Activated CD4-positive, alpha-beta T cell treated with anti-CD3 and anti-CD28 coated beads, Interleukin-10, Interleukin-2, amounts not matched to agents 100 ng/mL and 50 ng/mL, durations not matched to agents 16 hours and 8 hours (primary cell): Measurements from ENCODE around the gene NF2.

Experiments used
- DNase-seq: peaks from one replicate; pipeline ENCODE4 v3.0.0-alpha.2; 2020

Gene NF2

DNA sequence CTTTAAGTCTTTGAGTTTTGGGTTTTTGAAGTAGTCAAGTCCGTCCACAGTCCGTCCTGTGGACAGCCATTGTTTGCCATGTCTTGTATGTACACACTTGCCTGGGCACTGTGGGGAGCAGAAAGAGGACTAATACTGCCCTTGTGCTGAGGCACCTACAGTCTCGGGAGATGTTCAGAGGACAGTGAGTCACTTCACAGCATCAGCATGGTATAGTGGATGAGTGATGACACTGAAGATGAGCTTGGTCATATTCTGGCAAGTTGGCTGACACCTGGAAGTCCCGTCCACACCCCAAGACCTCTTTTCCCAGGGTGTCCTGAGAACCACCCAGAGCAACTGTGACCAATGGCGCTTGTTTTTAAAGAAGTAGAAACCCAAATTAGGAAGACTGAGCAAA is 29.2 kb downstream of the NF2 start:
- DNase-seq = no peak

DNA sequence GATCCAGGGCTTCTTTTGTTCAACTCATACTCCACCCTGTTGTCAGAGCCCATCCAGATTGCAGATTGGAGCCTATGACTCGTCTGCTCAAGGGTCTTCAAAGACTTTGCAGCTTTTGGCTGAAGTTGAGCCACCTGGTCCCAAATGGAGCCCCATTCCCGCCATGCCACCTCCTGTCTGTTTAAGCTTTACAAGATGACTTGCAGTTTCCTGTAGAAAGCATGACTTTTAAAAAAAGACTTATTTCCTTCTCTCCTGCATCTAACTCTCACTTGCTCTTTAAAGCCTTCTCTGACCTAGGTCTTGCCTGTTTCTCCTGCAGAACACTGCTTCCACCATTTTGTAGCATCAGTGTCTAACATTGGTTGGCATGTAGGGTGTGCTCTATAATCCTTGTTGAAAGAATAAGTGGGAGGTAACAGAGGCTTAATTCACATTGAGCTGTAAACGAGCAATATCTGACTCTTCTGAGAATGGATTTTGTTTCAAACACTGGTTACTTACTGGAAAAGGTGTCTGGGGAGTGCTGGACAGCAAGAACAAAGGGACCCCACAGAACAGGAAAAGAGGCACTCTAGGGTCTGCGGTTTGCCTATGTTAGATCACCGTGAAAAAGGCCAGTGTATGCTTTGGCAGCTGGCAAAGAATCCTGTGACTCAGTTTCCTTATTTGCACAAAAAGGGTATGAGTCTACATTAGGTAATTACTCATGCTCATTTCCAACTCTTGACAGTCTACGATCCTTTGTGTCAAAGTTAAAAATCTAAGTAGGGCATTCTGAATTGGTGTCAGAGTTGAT is 30.3 kb downstream of the NF2 start:
- DNase-seq = no peak

DNA sequence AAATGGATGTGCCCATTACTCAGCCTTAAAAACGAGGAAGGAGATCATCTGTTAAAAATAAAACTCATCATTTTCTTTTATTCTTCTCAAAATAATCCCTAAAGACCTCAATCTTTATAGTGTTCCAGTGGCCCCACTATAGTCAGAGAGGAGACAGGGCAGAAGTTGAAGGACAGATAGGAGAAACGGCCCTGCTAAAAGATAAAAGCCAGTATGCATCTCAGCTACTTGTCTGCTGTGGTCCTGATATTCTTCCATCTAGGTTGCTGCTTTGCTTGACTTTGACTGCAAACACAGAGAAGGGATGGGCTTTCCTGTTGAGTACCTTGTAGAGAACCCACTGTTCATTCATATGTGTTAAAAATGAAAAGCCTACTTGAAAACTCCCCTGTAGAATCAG is 31.4 kb downstream of the NF2 start:
- no peak for DNase-seq

DNA sequence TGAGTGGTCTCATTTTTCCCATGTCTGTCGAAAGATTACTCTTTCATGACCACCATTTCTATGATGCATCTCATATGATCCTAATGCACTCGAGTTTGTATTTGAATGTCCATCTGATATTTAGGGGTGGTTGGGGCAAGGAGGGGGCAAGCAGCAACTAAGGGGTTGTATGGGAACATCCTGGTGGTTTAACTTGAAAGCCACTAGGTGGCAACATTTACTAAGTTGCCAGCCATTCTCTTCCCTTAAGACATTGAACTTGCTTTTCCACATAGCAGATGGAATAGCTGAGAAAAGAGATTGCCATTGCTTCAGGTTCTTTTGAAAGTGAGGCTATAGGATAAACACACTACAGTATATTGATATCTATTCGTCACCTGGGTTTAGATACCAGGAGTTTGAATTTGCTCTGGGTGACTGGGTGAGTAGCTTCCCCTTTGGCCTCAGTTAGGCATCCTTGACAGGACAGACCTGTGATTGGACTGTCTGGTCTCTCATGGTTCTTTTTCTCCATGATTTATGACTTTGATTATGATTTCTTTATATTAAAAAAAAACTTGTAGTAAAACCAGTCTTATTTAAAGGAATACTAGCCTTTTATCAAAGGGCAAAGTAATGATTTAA is 32.4 kb downstream of the NF2 start:
- DNase-seq = peak; percentile 40

DNA sequence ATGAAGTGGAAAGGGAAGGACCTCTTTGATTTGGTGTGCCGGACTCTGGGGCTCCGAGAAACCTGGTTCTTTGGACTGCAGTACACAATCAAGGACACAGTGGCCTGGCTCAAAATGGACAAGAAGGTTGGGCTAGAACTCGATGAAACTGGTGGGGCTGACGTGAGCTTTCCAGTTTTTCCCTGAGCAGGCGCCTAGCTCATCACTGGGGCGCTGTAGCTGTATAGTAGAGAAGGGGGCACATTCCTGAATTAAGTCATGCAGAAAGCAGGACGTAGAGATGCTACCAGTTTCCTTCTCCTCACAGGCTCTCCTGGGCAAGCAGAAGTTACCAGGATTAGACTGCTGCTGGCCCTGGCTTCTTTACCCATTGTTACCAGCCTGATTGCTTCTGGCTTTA is 33.3 kb downstream of the NF2 start:
- no peak for DNase-seq

DNA sequence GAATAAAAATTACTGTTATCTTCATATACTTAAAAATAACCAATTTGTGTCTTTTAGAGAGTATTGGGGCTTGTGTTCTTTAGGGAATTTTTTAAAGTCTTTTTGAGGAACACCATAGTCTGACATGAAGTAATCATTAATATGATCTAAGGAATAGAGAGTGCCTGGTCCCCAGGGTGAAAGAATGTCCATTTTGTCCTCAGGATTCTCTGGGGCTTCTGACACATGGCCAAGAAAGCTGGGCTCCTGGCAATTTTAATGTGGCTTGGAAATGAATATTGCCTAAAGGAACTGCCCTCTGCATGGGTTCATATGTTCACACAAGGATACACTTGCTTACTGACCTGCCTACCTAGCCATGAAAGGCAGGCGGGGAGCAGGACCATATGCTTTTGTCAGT is 33.7 kb downstream of the NF2 start:
- no peak for DNase-seq

DNA sequence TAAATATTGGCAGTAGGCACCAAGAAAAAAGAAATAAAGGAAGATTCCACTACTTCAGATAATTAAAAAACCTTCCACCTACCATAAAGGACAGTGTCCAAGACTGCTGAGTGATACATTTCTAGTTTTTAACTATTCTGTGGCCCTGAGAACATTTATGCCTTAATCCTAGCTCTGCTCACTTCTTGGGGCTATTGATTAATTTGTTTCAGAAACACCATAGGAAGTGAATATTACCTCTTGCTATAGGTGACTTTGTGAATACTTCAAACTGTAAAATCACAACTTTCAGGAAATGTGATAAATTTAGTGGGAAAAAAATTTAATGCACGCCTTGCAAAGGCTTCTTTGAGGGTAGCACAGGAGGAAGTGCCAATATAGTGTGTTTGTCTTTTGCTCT is 35.2 kb downstream of the NF2 start:
- no peak for DNase-seq

DNA sequence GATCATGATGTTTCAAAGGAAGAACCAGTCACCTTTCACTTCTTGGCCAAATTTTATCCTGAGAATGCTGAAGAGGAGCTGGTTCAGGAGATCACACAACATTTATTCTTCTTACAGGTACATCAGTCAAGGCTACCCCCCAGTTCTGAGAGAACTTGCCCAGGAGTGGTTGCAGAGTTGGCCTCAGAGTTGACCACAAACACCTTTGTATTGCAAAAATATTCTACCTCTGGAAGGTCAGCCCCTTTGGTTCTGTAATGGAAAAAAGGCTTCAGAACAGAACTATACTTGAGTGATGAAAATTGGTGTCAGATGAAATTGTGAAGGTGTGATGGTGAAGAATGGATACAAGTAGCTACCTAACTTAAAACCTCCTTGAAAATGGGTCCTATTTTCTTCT is 35.7 kb downstream of the NF2 start:
- no peak for DNase-seq

DNA sequence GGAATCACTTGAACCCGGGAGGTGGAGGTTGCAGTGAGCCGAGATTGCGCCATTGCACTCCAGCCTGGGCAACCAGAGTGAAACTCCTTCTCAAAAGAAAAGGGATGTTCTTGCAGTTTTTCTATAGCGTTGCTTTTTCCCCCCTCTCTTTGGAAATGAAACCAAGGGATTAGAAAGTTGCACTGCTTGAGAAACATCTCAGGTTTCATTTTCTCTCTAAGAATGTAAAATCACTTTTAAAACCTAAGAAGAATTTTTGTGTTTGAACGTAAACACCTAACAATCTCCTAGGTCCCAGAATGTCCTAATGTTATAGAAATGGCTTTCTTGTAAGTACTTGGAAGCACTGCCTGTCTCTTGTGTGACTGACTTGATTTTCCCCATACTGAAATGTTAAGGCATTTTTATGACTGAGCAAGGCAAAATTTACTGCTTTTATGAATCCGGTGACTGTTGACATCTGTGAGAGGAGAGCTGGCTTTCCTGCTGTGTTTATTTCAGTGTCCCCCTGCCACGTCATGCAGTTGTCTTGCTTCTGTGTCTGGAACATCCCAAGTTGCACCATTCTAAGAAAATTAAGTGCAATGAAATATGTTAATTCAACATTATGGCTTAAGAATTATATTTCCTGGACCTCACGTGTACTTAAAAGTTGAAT is 37.7 kb downstream of the NF2 start:
- peak; percentile 24 for DNase-seq

DNA sequence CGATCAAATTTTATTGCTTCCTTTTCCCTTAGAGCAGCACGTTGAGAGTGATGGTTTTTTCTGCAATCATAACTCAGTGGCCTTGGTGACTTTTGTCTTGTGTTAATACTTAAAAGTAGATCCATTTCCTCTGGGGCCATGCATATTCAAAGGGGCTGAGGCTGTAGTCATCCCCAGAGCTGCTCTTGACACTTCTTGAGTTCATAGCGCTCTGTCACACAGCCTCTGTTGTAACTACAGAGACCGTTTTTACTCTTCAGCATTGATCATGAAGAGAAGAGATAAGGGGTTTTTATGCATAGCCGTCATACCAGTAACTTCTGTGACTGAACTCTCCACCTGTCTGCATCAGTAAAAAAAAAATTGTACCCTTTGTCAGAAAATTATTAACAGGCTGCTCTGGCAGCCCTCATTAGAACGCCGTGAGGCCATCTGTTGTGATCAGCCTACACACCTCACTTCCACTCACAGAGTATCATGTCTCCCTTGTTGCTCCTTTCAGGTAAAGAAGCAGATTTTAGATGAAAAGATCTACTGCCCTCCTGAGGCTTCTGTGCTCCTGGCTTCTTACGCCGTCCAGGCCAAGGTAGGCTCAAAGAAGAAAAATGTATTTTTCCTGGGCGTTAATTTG is 38.4 kb downstream of the NF2 start:
- DNase-seq = peak; percentile 78

DNA sequence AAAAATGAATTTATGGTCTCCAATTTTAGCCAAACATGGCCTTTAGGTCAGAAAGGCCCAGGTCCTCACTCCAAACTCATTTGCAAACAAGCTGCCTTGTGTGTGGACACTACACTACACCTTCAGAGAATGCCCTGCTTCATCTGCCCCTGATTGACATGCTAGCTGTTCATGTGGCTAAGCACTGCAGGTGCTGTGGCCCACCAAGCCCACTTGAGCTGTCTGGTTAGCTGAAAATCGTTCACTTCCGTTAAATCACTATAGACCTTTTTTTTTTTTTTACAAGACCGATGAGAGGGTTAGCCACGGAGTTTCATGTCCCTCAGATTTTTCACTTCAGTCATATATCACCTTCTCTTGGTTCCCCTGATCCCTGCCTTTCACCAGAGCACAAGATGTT is 39.3 kb downstream of the NF2 start:
- peak; percentile 27 for DNase-seq

DNA sequence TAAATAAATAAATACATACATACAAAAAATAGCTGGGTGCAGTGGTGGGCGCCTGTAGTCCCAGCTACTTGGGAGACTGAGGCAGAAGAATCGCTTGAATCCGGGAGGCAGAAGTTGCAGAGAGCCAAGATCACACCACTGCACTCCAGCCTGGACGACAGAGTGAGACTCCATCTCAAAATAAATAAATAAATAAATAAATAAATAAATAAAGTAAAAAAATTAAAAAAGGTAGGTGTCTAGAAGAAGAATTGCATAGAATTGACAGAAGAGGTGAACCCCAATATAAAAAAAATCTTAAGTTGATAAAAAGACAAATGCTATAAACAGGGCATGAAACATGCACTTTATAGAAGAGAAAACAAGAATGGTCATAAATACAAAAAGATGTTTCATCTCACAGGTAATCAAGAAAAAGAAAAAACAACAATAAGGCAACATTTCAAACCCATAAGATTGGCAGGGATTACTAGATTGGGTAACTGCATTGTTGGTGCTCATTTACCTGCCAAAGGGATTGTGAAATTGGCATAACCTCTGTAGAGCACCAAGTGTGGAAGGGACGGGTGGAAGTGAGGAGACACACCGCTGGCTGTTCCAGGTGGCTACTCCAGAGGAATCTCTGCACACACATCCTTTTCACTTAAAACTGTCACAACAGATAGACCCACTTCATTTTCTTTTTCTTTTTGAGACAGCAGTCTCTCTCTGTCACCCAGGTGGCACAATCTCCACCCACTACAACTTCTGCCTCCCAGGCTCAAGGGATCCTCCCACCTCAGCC is 44.7 kb downstream of the NF2 start:
- DNase-seq = no peak

DNA sequence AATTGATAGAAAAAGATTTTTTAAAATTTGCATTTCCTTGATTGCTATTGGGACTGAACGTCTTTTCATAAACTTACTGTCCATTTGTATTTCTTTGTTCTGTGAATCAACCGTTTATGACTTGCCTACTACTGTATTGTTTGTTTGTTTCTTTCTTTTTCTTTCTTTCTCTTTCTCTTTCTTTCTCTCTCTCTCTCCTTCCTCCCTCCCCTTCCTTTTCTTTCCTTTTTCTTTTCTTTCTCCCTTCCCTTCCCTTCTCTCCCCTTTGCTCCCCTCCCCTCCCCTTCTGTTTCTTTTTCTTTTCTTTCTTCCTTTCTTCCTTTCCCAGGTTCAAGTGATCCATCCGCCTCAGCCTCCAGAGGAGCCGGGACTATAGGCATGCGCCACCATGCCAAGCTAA is 46.9 kb downstream of the NF2 start:
- DNase-seq = no peak

DNA sequence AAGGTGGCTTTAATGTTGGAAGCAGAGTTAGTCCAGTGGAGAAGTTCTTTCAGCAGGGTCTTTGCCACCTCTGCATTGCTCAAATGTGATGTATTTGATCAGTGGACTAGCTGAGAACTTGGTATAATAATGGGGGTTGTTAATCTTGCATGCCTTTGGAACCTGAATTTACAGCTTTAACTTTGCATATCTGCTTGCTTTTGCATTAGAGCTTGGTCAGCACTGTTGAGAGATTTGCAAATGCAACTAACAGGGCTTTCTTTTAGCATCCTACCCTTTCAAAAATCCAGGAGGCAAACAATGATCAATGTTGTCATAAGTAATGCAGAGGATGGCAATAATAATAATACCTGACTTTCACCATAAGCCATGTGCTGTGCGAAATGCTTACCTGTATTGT is 48.2 kb downstream of the NF2 start:
- DNase-seq = no peak

DNA sequence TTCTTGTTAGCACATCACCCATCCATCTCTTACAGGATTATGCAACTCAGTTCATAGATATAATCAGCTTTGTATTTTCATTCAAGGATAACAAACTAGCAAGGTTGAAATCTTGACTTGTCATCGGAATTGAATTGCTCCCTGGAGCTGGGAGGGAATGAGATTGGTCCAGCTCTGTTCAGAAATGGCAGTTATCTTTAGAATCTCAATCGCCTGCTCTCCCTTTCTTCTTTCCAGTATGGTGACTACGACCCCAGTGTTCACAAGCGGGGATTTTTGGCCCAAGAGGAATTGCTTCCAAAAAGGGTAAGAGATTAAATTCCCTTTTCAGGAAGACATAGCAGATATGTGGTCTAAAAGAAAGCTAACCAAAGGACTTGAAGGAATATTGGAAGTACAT is 51.0 kb downstream of the NF2 start:
- DNase-seq = no peak

DNA sequence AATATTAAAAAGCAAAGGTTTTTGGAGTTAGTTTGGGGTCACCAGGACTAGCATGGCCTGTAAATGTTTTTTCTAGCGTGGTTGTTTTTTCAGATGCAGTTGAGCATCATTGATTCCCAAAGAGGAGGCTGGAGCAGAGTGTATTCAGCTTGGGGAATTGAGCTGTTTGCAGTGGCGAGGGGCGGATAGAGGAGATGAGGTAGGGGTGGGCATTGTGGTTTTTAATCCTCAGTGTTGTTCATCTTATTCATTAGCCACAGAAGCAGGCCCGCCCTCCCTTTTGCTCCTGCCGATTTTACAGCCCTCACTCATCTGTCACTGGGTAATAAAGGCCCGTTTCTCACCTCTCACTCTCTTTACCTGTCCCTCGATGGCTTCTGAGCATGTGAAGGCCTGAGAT is 51.4 kb downstream of the NF2 start:
- DNase-seq = no peak

DNA sequence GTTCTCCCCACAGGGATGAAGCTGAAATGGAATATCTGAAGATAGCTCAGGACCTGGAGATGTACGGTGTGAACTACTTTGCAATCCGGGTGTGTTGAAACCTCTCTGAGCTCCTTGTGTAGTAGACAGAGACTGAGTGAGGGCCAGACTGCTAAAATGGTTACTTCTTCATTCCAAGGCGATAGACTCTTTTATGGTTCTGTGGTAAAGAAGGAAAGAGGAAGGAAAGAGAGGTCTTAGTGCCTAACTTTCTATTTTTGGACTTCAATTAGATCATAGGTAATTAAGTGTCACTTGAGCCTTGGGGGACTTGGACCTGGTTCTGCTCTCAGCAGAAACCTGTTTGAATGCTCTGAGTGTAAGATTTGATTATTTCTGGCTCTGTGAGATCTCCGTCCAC is 54.7 kb downstream of the NF2 start:
- DNase-seq = no peak

DNA sequence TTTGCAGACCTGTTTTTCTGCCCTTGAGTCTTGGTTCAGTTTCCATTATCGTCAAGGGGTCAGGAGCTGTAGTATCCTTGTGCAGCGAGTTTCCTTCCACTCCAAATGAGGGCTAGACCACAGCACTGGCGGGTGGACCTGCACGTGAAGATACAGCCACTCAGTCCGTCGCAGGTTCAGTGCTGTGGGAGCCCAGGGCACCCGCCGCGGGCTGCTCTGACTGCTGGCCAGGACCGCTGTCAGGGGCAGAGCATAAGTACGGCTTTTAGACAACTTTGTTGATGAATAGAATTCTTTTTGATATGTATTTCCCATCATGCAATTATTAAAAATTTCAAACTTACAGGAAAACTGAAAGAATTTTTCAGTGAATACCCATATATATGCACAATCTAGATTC is 56.6 kb downstream of the NF2 start:
- no peak for DNase-seq

DNA sequence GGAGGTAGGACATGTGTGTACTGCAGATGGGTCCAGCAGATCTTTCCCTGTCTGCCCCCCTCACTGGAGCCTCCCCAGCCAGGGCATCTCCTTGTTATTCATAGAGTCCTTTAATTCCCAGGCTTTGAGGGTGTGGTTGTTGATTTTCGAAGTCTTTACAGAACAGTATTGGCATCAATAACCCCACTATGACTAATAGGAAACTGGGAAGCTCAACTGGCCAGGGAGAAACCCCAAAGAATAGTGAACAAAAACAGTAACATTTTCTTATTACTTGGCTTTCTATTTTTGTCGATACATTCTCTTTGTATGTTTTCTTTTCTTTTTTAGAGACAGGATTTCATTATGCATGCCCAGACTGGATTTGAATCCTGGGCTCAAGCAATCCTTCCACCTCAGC is 57.9 kb downstream of the NF2 start:
- DNase-seq = no peak

DNA sequence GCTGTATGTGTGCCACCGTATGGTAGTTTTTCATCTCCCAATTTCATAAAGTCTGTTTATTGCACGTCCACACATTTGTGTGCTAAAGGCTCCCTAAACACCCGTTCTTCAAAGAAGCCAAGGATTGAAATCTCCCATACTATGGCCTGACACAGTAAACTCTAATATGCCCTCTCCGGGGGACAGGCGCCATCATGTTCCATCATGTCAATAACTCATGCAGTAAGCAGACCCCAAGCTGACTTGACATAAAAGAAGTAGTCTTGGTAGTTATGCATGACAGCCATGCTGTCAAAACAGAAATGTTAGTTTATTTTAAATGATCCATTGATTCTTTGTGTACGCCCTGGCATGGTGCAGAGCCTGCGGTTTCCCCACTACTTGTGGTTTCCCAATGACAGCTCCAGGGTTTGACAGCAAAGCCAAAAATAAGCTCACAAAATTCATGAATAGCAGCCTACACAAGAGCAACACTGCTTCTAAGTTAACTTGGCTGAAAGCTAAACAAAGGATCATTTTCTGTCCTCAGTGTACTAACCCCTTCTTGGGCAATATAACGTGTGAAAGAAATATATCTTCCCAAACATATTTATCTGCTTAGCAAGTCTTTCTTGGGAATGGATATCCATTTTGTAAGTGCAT is 59.9 kb downstream of the NF2 start:
- DNase-seq = no peak

DNA sequence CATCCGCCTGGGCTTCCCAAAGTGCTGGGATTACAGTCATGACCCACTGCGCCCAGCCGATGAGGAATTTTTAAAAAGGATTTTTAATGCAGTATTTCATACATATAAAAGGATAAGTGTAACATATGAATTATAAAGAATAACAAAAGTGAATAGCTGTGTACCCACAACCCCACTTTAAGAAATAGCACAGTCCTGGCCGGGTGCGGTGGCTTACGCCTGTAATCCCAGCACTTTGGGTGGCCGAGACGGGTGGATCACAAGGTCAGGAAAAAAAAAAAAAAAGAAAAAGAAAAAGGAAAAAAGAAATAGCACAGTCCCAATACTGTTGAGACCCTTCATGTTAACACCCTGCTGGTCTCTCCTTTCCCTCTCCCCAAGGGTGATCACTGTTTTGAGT is 62.1 kb downstream of the NF2 start:
- no peak for DNase-seq

DNA sequence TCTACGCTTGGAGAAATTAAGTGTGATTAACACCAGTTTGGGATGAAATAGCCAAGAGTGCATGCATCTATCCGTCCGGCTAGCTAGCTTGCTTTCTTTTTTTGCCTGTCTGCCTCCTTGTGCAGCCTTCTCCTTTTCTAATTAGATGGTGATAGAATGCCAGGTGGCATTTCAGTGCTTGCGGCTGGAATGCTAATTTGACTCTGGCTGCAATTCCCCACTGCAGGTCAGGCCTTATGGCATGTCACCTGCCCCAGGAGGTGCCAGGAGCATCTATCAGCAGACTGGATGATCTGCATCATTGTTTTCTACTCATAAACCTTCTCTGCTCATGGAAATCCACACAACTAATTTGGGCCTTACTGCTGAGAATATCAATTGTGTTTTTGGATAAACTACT is 65.2 kb downstream of the NF2 start:
- DNase-seq = no peak

DNA sequence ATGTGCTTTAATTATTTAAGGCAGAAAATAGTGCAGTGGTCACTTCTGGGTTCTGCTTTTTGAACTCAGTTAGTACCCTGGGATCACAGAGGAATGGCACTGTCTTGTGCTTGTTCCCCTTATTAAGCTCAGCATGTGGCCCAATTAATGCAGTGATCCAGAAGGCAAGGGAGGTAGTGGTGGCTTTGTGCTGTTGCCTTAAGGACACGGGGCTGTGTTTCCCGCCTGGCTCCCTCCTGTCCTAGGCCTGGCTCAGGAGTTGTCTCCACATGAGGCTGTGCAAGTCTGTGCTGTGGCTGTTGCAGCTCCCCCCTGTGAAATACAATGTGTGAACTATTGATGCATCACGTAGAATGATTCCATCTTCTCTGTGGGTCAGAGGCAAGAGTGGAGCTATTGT is 67.2 kb downstream of the NF2 start:
- no peak for DNase-seq
